ENCODE results near the gene RCSD1.
"Not testable (repeated sequence)": the region's sequence is repeated elsewhere in the genome, so short reads cannot be mapped to it uniquely, and the experiment has no call there.

Gene RCSD1

DNA sequence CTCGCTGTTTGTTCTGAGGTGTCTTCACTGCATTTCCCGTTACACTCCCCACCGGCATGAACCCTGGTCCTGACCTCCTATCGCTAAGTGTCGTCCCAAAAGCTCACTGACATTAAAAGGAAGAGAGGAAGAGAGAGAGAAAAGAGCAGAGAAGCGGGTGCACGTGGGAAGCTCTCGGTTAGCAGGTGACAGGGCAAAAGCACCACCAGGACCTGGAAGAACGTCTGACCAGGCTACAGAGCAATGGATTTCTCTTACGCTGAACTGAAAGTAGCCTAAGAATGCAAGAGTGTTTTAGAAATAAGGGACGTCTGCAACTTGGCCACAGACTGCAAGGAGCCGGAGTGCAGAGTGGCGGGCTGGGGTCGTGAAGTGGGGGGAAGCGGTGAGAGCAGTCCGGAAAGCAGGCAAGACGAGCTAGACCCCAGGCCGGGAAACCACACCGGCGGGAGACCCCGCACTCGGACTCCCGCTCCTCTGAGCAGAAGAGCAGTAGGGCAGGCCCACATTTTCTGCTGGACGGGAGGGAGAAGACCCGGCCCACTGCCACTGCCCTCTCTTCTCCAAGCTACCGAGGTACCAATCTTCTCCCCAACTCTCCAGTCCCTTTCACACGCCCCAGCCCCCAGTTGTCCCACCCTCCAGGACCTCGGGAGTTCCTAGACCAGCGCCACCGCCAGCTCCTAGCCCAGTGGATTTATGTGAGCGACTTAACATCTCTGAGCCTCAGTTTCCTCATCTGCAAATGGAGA, 83.5 kb downstream of the RCSD1 start:
- Mint-ChIP-seq H3K4me1 (ENCODE audit: low read depth) (peaks cover 48% of the 10 kb centered on the region), H3K27me3 (no peaks in the 10 kb centered on the region), H3K9me3 (no peaks in the 10 kb centered on the region), H3K27ac (peak overlapping the region; percentile 87), H3K4me3 (peak overlapping the region; percentile 91), H3K36me3 (ENCODE audit: low read depth) (peaks cover 8% of the 10 kb centered on the region)

GRCh38 chr1:167714098-167714438, 84.0 kb downstream of the RCSD1 start:
- Mint-ChIP-seq H3K36me3 (ENCODE audit: low read depth) (peaks cover 8% of the 10 kb centered on the region), H3K27me3 (no peaks in the 10 kb centered on the region), H3K9me3 (no peaks in the 10 kb centered on the region), H3K4me3 (peak overlapping the region; percentile 91), H3K27ac (peak overlapping the region; percentile 87), H3K4me1 (ENCODE audit: low read depth) (peaks cover 46% of the 10 kb centered on the region)

DNA sequence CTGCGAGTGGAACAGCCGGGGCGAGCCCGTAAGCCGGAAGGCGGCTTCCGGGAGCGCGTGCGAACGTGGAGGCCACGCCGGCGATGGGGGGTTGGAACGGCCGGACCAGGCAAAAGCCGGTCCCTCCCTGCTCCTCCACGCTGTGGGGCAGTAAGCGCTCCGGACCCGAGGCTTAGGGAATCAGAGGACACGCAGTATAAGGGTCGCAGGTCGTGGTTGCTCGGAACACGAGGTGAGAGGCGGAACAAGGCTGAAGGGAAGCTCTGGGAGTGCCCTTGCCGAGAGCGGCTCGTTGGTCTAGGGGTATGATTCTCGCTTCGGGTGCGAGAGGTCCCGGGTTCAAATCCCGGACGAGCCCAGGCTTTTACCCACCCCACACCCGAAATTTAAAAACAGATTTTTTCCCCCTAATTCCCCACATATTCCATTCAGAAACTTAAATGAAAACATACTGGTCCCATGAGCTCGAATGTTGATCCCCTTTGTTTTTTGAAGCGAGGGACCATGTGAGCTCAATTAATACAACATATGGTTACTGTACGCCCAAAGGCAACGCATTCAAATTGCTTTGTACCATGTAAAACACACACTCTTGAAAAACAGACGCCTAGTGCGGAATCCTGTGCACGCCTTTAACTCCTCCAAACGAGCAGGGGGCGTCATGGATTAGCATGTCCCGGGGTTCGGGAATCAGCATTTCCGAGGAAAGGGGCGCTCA, 84.6 kb downstream of the RCSD1 start:
- Mint-ChIP-seq H3K27ac (peak overlapping the region; percentile 97), H3K9me3 (no peaks in the 10 kb centered on the region), H3K4me3 (peak overlapping the region; percentile 91), H3K27me3 (no peaks in the 10 kb centered on the region), H3K4me1 (ENCODE audit: low read depth) (peaks cover 48% of the 10 kb centered on the region), H3K36me3 (ENCODE audit: low read depth) (peaks cover 8% of the 10 kb centered on the region)

GRCh38 chr1:167715157-167715999, 85.3 kb downstream of the RCSD1 start:
- peaks cover 8% of the 10 kb centered on the region for H3K36me3 Mint-ChIP-seq (ENCODE audit: low read depth)
- H3K27ac Mint-ChIP-seq = peak overlapping the region; percentile 97
- H3K9me3 Mint-ChIP-seq = no peaks in the 10 kb centered on the region
- H3K4me3 Mint-ChIP-seq = peak overlapping the region; percentile 91
- peaks cover 53% of the 10 kb centered on the region for H3K4me1 Mint-ChIP-seq (ENCODE audit: low read depth)
- H3K27me3 Mint-ChIP-seq = no peaks in the 10 kb centered on the region

DNA sequence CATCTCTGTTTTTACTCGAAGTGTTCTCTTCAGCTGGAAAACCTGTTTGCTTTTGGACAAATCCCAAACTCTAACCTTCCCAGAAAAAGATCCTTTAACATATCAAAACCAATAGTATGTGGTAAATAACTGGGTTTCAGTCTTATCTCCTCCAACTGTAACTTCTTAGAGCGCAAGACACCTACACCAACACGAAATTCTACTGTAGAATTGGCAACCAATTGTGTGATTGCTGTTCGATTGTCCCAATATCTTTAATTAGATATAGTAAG, 85.9 kb downstream of the RCSD1 start:
- Mint-ChIP-seq H3K9me3 (no peaks in the 10 kb centered on the region), H3K4me1 (ENCODE audit: low read depth) (peaks cover 59% of the 10 kb centered on the region), H3K27ac (peak overlapping the region; percentile 97), H3K36me3 (ENCODE audit: low read depth) (peaks cover 8% of the 10 kb centered on the region), H3K4me3 (peak overlapping the region; percentile 91), H3K27me3 (no peaks in the 10 kb centered on the region)

DNA sequence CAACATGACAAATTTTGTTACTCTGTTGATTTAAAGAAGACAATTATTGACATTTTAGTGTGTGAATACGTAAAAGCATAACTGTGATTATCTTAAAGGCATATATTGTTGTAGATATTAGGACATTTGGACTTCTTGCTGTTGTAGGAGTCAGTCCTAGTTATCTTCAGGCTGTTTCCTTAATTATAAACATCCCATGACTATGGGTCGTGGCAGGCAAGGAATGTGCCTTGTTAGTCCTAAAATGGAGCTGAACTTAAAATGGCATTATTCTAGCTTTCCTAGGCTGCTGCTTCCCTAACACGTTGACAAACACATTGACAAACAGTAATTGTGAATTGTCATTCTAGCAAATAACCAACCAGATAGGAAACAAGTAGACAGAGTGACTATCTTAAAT, 87.3 kb downstream of the RCSD1 start:
- Mint-ChIP-seq H3K4me3 (peak overlapping the region; percentile 91), H3K36me3 (ENCODE audit: low read depth) (peaks cover 8% of the 10 kb centered on the region), H3K4me1 (ENCODE audit: low read depth) (peaks cover 67% of the 10 kb centered on the region)

DNA sequence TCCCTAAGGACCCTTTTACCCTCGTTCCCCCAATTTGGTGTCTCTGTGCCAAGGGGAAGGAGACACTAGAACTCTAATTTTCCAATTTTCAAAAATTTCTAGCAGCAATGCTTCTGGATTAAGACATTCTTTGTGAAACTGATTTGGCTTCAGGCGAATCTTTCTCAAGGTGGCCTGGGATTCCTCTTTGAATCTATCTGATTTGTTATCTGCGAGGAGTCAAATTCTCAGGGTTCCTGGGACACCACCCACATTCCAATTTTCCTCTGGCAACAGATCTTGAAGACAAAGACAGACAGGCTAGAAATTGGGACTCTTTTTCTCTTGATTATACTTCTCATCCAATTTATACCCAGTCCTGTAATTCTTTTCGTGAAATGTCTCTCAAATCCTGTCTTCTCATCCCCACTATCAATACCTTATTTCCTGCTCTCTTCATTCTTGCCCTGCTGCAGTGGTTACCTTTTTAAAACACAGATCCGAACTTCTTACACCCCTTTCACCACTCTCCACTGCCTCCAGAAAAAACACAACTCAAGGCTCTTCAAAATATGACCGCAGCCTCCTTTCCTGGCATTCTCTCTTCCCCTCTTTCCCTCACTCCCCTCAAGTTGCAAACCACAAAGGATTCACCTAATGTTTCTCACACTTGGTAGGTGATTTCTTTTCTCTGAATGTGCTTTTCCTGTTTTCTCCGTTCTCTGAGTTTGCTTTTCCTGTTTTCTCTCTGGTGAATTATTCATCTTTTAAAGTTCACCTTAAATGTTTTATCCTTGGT, 89.1 kb downstream of the RCSD1 start:
- no peak overlapping the region for H3K4me3 Mint-ChIP-seq
- H3K27ac Mint-ChIP-seq = peak overlapping the region; percentile 51
- H3K36me3 Mint-ChIP-seq (ENCODE audit: low read depth) = peaks cover 8% of the 10 kb centered on the region
- no peaks in the 10 kb centered on the region for H3K9me3 Mint-ChIP-seq
- H3K27me3 Mint-ChIP-seq = no peaks in the 10 kb centered on the region
- peaks cover 67% of the 10 kb centered on the region for H3K4me1 Mint-ChIP-seq (ENCODE audit: low read depth)

More for the DNA sequence above, 87.3 kb downstream of the RCSD1 start:
- H3K27ac Mint-ChIP-seq = no peak overlapping the region
- H3K9me3 Mint-ChIP-seq = no peaks in the 10 kb centered on the region
- H3K27me3 Mint-ChIP-seq = no peaks in the 10 kb centered on the region

- H3K4me3 Mint-ChIP-seq; H3K36me3 Mint-ChIP-seq (ENCODE audit: low read depth); H3K9me3 Mint-ChIP-seq; H3K27me3 Mint-ChIP-seq: not testable (repeated sequence)
- H3K4me1 Mint-ChIP-seq (ENCODE audit: low read depth) = peaks cover 63% of the 10 kb centered on the region
- H3K27ac Mint-ChIP-seq = peak overlapping the region; percentile 51
Measured at GRCh38 chr1:167719715-167720421, 89.8 kb downstream of the RCSD1 start.

DNA sequence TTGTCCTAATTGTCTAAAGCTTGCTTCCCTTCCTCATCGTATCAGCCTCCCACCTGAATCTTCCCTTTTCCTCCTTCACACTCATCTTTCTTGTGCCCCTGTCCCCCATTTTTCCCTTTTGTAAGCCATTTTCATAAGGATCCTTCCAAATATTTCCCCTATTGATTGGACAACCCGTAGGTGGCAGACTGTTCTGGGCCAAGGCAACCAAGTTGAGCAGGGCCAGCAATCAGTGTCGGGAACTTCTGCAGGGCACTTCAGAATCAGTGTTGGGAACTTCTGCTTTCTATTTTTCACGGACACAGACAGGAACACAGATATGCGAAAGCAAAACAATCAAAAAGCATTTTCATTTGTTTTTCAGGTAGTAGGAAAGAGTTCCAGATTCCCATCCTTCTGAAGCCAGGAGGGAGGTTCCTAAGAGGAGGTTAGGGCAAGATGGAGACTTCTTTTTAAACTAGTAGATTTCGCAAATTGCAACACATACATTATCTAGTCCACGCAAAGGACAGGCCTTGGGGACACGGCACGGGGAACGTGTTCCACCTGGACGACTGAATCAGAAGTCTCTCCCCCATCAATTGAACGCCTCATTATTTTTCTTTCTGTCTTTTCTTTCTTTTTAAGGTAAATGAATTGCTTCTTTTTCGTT, 91.1 kb downstream of the RCSD1 start:
- H3K4me1 Mint-ChIP-seq (ENCODE audit: low read depth) = peaks cover 59% of the 10 kb centered on the region

DNA sequence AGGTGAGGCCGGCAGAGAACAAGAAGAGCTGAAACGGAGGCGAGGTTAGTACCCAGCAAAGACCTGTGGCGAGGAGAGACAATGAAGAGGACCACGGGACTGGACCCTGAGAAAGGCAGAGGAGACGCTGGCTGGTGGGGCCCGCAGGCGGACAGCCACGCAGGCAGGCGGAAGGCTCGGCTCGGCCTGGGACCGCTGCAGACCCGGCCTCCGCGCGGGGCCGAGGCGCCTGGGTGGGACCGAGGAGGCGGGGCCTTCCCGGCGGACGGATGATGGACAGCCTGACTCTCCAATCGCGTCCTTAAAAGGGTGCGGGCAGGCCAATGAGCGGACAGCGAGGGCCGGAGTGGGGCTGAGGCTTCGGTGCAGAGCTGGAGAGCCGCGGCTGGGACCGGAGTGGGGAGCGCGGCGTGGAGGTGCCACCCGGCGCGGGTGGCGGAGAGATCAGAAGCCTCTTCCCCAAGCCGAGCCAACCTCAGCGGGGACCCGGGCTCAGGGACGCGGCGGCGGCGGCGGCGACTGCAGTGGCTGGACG, 91.7 kb downstream of the RCSD1 start, which contains the start of gene MPZL1:
TSS of gene MPZL1 (plus strand) at position 366 of the 535 bp plus-strand sequence. CDS start 170 bp downstream, outside the sequence.
- Mint-ChIP-seq H3K27ac (peak within 1 kb of the TSS; percentile 75), H3K4me1 (ENCODE audit: low read depth) (peaks cover 62% of the 10 kb centered on the region), H3K27me3 (no peaks in the 10 kb centered on the region), H3K4me3 (peak within 1 kb of the TSS; percentile 86), H3K36me3 (ENCODE audit: low read depth) (no peaks in the 10 kb centered on the region), H3K9me3 (no peaks in the 10 kb centered on the region)

More for the DNA sequence above, 91.1 kb downstream of the RCSD1 start:
- H3K36me3 Mint-ChIP-seq (ENCODE audit: low read depth) = no peaks in the 10 kb centered on the region
- H3K9me3 Mint-ChIP-seq = no peaks in the 10 kb centered on the region
- H3K27ac Mint-ChIP-seq = peak overlapping the region; percentile 59
- peak overlapping the region; percentile 86 for H3K4me3 Mint-ChIP-seq
- H3K27me3 Mint-ChIP-seq = no peaks in the 10 kb centered on the region

DNA sequence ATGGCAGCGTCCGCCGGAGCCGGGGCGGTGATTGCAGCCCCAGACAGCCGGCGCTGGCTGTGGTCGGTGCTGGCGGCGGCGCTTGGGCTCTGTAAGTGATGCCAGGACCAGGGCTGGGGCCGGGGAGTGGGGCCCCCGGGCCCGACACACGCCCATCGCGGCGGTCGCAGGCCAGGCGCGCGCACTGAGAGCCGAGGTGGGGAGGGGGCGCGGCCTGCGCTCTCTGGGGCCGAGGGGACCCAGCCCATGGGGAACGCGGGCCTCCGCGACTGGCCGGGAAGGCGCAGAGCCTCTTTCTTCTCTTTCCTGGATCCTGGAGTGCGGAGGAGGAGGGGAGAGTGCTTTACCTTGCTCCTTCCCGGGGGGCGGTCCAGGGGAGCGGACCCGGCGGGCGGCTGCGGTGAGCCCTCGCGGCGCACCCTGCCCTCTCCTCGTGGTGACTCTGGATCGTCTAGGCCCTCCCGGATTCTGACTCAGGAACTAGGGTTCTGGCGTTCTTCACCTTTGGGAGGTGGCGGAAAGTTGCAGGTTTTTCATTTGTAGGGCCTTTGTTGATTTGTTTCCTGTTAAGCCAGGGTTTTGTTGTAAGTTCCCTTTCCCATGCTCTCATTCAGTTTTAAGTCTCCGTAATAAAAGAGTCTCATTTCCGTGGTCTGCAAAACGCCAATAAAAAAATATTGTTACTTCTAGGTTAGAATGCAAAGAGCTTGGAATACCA, 92.3 kb downstream of the RCSD1 start:
- H3K4me3 Mint-ChIP-seq = peak overlapping the region; percentile 86
- H3K27me3 Mint-ChIP-seq = no peaks in the 10 kb centered on the region
- H3K36me3 Mint-ChIP-seq (ENCODE audit: low read depth) = no peaks in the 10 kb centered on the region
- H3K4me1 Mint-ChIP-seq (ENCODE audit: low read depth) = peaks cover 56% of the 10 kb centered on the region
- peak overlapping the region; percentile 75 for H3K27ac Mint-ChIP-seq
- no peaks in the 10 kb centered on the region for H3K9me3 Mint-ChIP-seq

DNA sequence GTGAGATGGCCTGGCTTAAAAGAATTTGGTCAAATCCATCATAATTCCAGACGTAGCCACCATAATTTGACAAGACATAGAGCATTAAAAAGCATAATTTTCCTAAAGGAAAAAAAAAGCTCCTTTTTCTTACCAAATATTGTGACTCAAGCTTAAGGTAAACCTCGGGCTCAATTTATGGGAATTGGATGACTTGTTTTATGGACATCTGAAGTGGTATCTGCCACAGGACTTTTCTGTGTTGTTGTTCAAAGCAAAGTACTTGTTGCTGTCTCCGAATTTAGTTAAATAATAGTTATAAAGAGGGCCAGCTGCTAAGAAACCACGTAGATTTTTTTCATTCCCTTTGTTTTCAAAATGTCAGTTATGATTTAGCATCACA, 92.8 kb downstream of the RCSD1 start:
- Mint-ChIP-seq H3K27me3 (no peaks in the 10 kb centered on the region), H3K27ac (peak overlapping the region; percentile 75), H3K4me3 (peak overlapping the region; percentile 86), H3K36me3 (ENCODE audit: low read depth) (no peaks in the 10 kb centered on the region), H3K9me3 (no peaks in the 10 kb centered on the region), H3K4me1 (ENCODE audit: low read depth) (peaks cover 53% of the 10 kb centered on the region)
